Right atrium auricular region (tissue), 2 donors: Measurements from ENCODE around the gene TNKS1BP1. TPM values are rescaled to one million over a fixed set of nuclear protein-coding genes. Genes with fewer than 3 reads are reported as not detected.

Source experiments
- DNase-seq: peaks from one replicate; pipeline ENCODE4 v3.0.0-alpha.2; 2019; ENCODE audit warnings: low spot score
- H3K27ac ChIP-seq, 2 donors: fragments of 200-600 bp; sonication (generic); 1 replicate in 1 of 2; 2 replicates in 1 of 2; pipeline ENCODE4 v1.5.1; 2016 to 2019
- H3K27me3 ChIP-seq, 2 donors: fragments of 200-600 bp; sonication (generic); one replicate each; pipeline versions ENCODE4 v1.5.1 to v1.6.0; 2017 to 2019
- H3K36me3 ChIP-seq: fragments of 200-600 bp; sonication (generic); one replicate; pipeline ENCODE4 v1.5.1; 2016
- H3K4me1 ChIP-seq, 2 donors: fragments of 200-600 bp; sonication (generic); one replicate each; pipeline versions ENCODE4 v1.5.1 to v1.6.0; 2017 to 2019
- H3K4me3 ChIP-seq, 2 donors: fragments of 200-600 bp; sonication (generic); 1 replicate in 1 of 2; 2 replicates in 1 of 2; pipeline ENCODE4 v1.5.1; 2017 to 2019; ENCODE audit warnings: mild to moderate bottlenecking in 1 of 2, moderate library complexity in 1 of 2
- H3K9me3 ChIP-seq, 2 donors: fragments of 200-600 bp; sonication (generic); one replicate each; pipeline ENCODE4 v1.5.1; 2019
- total RNA-seq, 2 donors: library from RNA; depleted of rRNA; stranded (reverse); fragments of >200 nt; gene quantifications; one replicate each; pipeline ENCODE4 v1.1.0, GENCODE V29; 2016
- TF ChIP-seq, protein P1 (sequence below), 2 donors: fragments of 200-600 bp; sonication (generic); IDR thresholded peaks; one replicate each; pipeline ENCODE4 v1.5.1; 2019; ENCODE audit warnings: antibody characterized with exemption in 2 of 2

TNKS1BP1 gene
- total RNA-seq, 2 donors from 2014 or later = 26.8 to 52.5 TPM

DNA sequence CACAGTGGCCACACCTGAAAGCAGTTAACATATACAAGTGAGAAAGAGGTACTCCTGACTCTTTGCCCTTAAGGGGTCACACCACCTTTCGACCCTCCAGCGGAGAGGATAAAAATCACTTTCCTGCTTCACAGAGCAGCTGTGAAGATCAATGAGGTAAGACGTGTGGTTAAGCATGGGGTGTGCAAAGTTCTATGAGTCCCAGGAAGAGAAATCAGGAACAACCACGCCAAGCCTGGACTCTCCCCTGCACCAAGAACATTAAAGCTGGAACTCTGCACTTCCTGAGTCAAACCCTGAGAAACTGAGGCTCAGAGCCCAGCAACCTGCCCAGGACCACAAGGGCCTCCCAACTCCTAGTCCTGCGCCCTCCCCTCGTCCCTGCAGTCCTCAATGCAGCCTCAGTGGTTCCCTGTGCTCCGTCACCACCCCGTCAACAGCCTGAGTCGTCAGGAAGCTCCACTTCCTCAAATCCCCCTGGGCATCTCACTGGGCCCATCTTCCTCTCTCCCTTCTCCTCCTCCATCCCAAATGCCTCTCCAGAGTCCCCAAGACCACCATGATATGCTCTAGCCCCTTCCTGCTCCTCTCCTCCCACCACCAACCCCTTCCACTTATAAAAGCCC is 17.7 kb downstream of the TNKS1BP1 start:
- peaks cover 0 to 68% of the 10 kb centered on the region in 2 donors for H3K4me1 ChIP-seq
- H3K27ac ChIP-seq = no peak overlapping the region

DNA sequence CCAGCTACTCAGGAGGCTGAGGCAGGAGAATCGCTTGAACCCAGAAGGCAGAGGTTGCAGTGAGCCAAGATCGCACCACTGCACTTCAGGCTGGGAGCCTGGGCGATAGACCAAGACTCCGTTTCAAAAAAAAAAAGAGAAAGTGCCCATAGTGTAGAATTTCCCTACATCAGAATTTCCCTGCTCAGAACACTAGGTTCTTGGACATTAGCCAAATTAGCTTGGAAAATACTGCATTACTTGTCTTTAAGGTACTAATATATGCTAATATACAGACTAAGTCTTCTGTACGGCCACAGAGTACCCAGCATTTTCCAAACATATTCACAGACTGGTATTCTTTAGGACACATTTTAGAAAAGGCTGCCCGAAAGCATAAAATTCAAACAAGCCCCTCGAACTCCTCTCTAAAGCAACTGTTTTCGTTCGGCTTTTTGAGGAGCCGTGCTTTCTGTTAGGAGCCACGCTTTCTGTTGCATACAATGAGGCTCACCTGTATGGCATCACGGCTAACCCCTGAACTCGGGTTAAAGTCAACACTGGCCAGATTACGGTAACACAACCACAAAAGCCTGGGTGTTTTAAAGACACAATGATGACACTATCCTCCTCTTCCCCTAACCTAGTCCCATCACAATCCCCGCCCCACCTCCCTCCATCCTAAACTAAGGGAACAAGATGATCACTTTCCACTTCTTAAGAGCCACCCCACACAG is 18.4 kb downstream of the TNKS1BP1 start:
- Histone ChIP-seq H3K27ac (no peak overlapping the region), H3K9me3 (no peaks in the 10 kb centered on the region), H3K4me3 (no peak overlapping the region), H3K27me3 (no peaks in the 10 kb centered on the region), H3K4me1 (peaks cover 0 to 61% of the 10 kb centered on the region in 2 donors), H3K36me3 (peaks cover 46% of the 10 kb centered on the region)
- no peak for DNase-seq
- TF ChIP-seq, protein P1, sequence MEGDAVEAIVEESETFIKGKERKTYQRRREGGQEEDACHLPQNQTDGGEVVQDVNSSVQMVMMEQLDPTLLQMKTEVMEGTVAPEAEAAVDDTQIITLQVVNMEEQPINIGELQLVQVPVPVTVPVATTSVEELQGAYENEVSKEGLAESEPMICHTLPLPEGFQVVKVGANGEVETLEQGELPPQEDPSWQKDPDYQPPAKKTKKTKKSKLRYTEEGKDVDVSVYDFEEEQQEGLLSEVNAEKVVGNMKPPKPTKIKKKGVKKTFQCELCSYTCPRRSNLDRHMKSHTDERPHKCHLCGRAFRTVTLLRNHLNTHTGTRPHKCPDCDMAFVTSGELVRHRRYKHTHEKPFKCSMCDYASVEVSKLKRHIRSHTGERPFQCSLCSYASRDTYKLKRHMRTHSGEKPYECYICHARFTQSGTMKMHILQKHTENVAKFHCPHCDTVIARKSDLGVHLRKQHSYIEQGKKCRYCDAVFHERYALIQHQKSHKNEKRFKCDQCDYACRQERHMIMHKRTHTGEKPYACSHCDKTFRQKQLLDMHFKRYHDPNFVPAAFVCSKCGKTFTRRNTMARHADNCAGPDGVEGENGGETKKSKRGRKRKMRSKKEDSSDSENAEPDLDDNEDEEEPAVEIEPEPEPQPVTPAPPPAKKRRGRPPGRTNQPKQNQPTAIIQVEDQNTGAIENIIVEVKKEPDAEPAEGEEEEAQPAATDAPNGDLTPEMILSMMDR (IDR thresholded peaks at IDR 0.05) = no peak

More for the DNA sequence above, 17.7 kb downstream of the TNKS1BP1 start:
- Histone ChIP-seq H3K27me3 (no peaks in the 10 kb centered on the region), H3K9me3 (no peaks in the 10 kb centered on the region), H3K36me3 (peaks cover 38% of the 10 kb centered on the region), H3K4me3 (no peak overlapping the region)
- TF ChIP-seq, protein P1 (IDR thresholded peaks at IDR 0.05) = no peak
- no peak for DNase-seq

DNA sequence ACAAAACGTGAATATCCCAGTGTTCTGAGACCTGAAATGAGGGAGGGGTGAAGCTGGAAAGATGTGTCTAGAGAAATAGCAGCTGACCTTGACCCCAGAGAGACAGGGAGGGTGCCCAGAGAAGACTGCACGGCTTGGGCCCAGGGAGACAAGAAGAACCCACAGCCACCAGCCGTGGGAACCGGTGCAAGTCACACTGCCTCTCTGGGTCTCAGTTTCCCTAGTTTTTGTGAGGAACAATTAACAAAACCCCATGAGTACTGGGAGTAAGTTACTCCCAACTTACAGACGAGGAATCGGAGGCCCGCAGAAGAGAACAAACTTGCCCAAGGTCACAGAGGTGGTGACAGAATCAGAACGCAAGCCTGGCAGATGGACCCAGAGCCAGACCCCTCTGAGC is 19.2 kb downstream of the TNKS1BP1 start:
- no peak for DNase-seq

DNA sequence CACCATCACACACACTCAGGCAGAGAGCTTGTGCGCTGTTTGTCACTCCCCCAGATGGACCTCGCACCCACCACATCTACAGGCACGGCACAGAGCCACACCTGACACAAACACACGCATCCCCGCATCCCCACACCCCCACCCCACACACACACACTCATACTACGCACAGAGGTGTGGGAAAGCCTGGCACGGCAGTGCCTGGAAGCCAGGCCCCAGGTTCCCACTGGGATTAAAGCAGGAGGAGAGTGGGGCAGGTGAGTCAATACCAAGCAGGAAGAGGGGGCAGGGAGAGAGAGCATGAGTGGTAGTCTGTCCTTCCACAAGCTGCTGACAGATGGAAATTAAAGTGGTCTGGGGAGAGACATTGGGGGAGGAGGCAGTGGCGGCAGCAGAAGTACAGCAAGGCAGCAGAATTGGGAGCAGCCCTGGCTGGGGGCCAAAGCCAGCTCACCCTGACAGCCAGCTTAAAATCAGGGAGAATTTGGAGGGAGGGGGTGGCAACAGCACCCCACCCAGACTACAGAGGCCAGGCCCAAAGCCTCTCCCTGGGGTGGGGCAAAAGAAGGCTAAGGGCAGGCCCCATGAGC is 20.7 kb downstream of the TNKS1BP1 start:
- Histone ChIP-seq H3K4me1 (peaks cover 0 to 39% of the 10 kb centered on the region in 2 donors), H3K9me3 (peaks cover 8 to 15% of the 10 kb centered on the region in 2 donors), H3K27ac (no peak overlapping the region), H3K36me3 (peaks cover 53% of the 10 kb centered on the region), H3K27me3 (no peaks in the 10 kb centered on the region), H3K4me3 (no peak overlapping the region)
- TF ChIP-seq, protein P1 (IDR thresholded peaks at IDR 0.05) = no peak
- DNase-seq = no peak

More for the DNA sequence above, 19.2 kb downstream of the TNKS1BP1 start:
- Histone ChIP-seq H3K36me3 (peaks cover 53% of the 10 kb centered on the region), H3K27me3 (no peaks in the 10 kb centered on the region), H3K27ac (no peak overlapping the region), H3K4me1 (peaks cover 0 to 53% of the 10 kb centered on the region in 2 donors), H3K9me3 (peaks cover 0 to under 1% of the 10 kb centered on the region in 2 donors), H3K4me3 (no peak overlapping the region)
- TF ChIP-seq, protein P1 (IDR thresholded peaks at IDR 0.05) = no peak

DNA sequence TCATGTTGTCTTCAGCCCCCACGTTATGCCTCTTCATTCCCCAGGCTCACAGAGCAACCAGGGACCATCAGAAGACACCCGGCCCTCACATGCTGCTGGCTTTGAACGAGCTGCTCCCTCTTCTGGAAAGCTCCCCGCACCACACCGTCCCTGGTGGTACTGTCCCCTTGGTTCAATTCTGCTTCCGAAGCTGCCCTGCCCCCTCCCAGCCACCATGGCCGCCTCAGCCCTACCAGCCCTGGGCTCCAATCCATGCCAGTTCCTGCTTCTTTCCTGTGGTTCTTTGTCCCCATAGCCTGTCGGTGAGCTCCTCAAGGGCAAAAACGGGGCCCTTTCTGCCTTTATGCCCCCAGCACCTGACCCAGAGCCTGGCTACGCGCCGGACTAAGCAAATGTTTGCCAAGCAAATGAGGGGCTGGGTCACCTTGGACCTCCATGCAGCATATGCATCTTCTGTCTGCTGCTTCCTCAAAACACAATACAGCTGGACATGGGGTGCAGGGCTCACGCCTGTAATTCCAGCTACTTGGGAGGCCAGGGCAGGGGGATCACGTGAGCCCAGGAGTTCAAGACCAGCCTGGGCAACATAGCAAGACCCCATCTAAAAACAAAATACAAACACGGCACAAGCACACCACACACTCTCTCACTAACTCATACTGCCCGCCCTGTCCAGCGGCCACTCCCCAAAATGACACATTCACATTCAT is 21.3 kb downstream of the TNKS1BP1 start:
- Histone ChIP-seq H3K27me3 (no peaks in the 10 kb centered on the region), H3K27ac (no peak overlapping the region), H3K4me3 (no peak overlapping the region), H3K4me1 (peaks cover 0 to 32% of the 10 kb centered on the region in 2 donors), H3K36me3 (peaks cover 59% of the 10 kb centered on the region), H3K9me3 (peaks cover 8 to 22% of the 10 kb centered on the region in 2 donors)
- DNase-seq = no peak
- TF ChIP-seq, protein P1 (IDR thresholded peaks at IDR 0.05) = no peak
